SU-DHL-6 (cell line): ENCODE measurements around the gene RGS6.

Experiments used
- CTCF ChIP-seq: fragments of 200-600 bp; sonication (generic); IDR thresholded peaks from one replicate; pipeline ENCODE4 v1.5.1; 2017; ENCODE audit warnings: antibody characterized with exemption, mild to moderate bottlenecking, low read length, moderate library complexity; ENCODE audit not compliant: insufficient read depth, poor library complexity, severe bottlenecking
- EZH2phosphoT487 ChIP-seq: fragments of 200-600 bp; sonication (generic), shearing (Covaris generic); conservative IDR thresholded peaks from 2 replicates; pipeline ENCODE4 v1.6.1; 2018; ENCODE audit warnings: mild to moderate bottlenecking, antibody characterized with exemption, low read length, moderate library complexity, mixed read lengths

- TF ChIP-seq CTCF (no peak), EZH2phosphoT487 (no peak)
Observed at GRCh38 chr14:71885301-71885700, 46.9 kb upstream of the RGS6 start.
